ENCODE data around the gene RNF44. TPM values are rescaled to one million over a fixed set of nuclear protein-coding genes. Genes with fewer than 3 reads are reported as not detected.

RNF44 gene
- total RNA-seq, 2 donors from 2014 or later: 11.1 to 14.7 TPM

GRCh38 chr5:176562189-176562588 lies 25.0 kb upstream of the RNF44 start:
- Histone ChIP-seq H3K4me3 (no peak overlapping the region), H3K27ac (no peak overlapping the region), H3K9me3 (no peaks in the 10 kb centered on the region), H3K36me3 (no peaks in the 10 kb centered on the region), H3K27me3 (replicated peaks; ENCODE audit: insufficient read depth) (no peaks in the 10 kb centered on the region), H3K4me1 (ENCODE audit: control insufficient read depth in 1 of 2, low read depth in 2 of 2) (no peaks in the 10 kb centered on the region)
- no peak for ATAC-seq (ENCODE audit: insufficient number of reproducible peaks, low FRiP score, low read depth)
- no peak for DNase-seq (ENCODE audit: low spot score)
- no peak for TF ChIP-seq CTCF (IDR thresholded peaks at IDR 0.05)

- Histone ChIP-seq H3K36me3 (no peaks in the 10 kb centered on the region), H3K4me1 (ENCODE audit: control insufficient read depth in 1 of 2, low read depth in 2 of 2) (no peaks in the 10 kb centered on the region), H3K27ac (no peak overlapping the region), H3K9me3 (no peaks in the 10 kb centered on the region), H3K27me3 (replicated peaks; ENCODE audit: insufficient read depth) (no peaks in the 10 kb centered on the region), H3K4me3 (no peak overlapping the region)
- DNase-seq (ENCODE audit: low spot score) (no peak), ATAC-seq (ENCODE audit: insufficient number of reproducible peaks, low FRiP score, low read depth) (no peak)
- TF ChIP-seq CTCF (IDR thresholded peaks at IDR 0.05): no peak
Measured at GRCh38 chr5:176561259-176561658, 24.1 kb upstream of the RNF44 start.

GRCh38 chr5:176560364-176560763 lies 23.2 kb upstream of the RNF44 start:
- Histone ChIP-seq H3K4me1 (ENCODE audit: control insufficient read depth in 1 of 2, low read depth in 2 of 2) (no peaks in the 10 kb centered on the region), H3K27me3 (replicated peaks; ENCODE audit: insufficient read depth) (no peaks in the 10 kb centered on the region), H3K36me3 (no peaks in the 10 kb centered on the region), H3K9me3 (no peaks in the 10 kb centered on the region), H3K27ac (no peak overlapping the region), H3K4me3 (no peak overlapping the region)
- TF ChIP-seq CTCF (IDR thresholded peaks at IDR 0.05): no peak
- DNase-seq (ENCODE audit: low spot score) (no peak), ATAC-seq (ENCODE audit: insufficient number of reproducible peaks, low FRiP score, low read depth) (no peak)

GRCh38 chr5:176559683-176560082 lies 22.5 kb upstream of the RNF44 start:
- Histone ChIP-seq H3K4me1 (ENCODE audit: control insufficient read depth in 1 of 2, low read depth in 2 of 2) (no peaks in the 10 kb centered on the region), H3K4me3 (no peak overlapping the region), H3K9me3 (no peaks in the 10 kb centered on the region), H3K27ac (no peak overlapping the region), H3K27me3 (replicated peaks; ENCODE audit: insufficient read depth) (no peaks in the 10 kb centered on the region), H3K36me3 (no peaks in the 10 kb centered on the region)
- ATAC-seq (ENCODE audit: insufficient number of reproducible peaks, low FRiP score, low read depth) (no peak), DNase-seq (ENCODE audit: low spot score) (no peak)
- TF ChIP-seq CTCF (IDR thresholded peaks at IDR 0.05): no peak

- no peak for TF ChIP-seq CTCF (IDR thresholded peaks at IDR 0.05)
- Histone ChIP-seq H3K27me3 (replicated peaks; ENCODE audit: insufficient read depth) (no peaks in the 10 kb centered on the region), H3K27ac (no peak overlapping the region), H3K9me3 (no peaks in the 10 kb centered on the region), H3K4me3 (no peak overlapping the region), H3K36me3 (no peaks in the 10 kb centered on the region), H3K4me1 (ENCODE audit: control insufficient read depth in 1 of 2, low read depth in 2 of 2) (no peaks in the 10 kb centered on the region)
- DNase-seq (ENCODE audit: low spot score) (no peak), ATAC-seq (ENCODE audit: insufficient number of reproducible peaks, low FRiP score, low read depth) (no peak)
Measured at GRCh38 chr5:176557846-176558245, 20.6 kb upstream of the RNF44 start.
